Measurements from ENCODE around the gene RRBP1. TPM values are rescaled to one million over a fixed set of nuclear protein-coding genes. Genes with fewer than 3 reads are reported as not detected.
"Not testable (repeated sequence)": the region's sequence is repeated elsewhere in the genome, so short reads cannot be mapped to it uniquely, and the experiment has no call there.

Gene RRBP1
- polyA plus RNA-seq, 2 donors, result 49.0 to 54.5 TPM

DNA sequence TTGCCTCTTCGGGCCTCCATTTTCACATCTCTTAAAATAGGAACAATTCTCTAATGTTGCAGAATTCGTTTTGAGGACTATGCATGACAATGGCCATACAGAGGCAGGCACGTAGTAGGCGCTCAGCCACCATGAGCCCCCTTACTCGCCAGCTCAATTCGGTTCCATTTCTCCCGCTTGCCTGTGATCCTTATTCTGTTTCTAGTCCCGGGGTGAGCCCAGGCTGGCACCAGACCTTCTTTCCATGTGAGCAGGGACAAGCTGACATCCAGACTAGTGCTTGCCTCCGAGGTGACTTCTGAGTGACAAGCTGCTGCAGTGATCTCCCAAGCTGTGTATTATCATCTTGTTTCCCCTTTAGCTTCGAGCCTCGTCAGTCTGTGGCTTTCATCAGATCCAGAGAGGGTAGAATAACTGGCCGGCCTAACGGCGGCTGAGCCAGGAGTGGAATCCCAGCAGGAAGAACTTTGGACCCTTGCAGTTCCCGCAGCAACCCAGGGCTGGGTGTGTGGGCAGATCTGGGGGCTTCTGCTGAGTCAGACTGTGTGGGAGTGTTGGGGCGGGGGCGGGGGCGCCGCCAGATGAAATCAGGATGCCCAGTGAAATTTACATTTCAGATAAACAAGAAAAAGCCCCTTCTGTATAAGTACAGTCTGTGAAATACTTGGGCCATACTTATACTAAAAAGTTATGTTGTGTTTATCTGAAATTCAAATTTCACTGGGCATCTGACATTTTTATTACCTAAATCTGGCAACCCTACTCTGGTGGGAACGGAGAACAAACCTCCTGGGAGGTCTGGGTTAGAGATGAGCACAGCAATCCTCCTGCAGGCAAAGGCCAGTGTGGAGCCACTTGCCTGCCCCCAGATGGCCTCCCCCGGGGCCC, 28.6 kb upstream of the RRBP1 start:
- H3K4me3 ChIP-seq (ENCODE audit: low read depth in 1 of 2, low read length in 2 of 2), result no peak overlapping the region
- no peaks in the 10 kb centered on the region for H3K27me3 ChIP-seq (ENCODE audit: control insufficient read depth in 1 of 2, insufficient read depth in 2 of 2, low read length in 2 of 2)
- H3K27ac ChIP-seq (ENCODE audit: low read depth in 2 of 2, low read length in 1 of 2), result no peak overlapping the region
- no peaks in the 10 kb centered on the region for H3K36me3 ChIP-seq (ENCODE audit: control insufficient read depth in 2 of 2, insufficient read depth in 2 of 2, low read length in 1 of 2)
- 62 to 74% methylated on average over 21 of the region's 21 CpGs for WGBS, 2 donors
- no peaks in the 10 kb centered on the region for H3K4me1 ChIP-seq (ENCODE audit: control insufficient read depth in 2 of 2, insufficient read depth in 2 of 2, low read length in 1 of 2)
- no peaks in the 10 kb centered on the region for H3K9me3 ChIP-seq (ENCODE audit: control insufficient read depth in 2 of 2, insufficient read depth in 1 of 2, low read depth in 1 of 2, low read length in 1 of 2)

- 84 to 86% methylated on average over 12 of the region's 12 CpGs for WGBS, 2 donors
- Histone ChIP-seq H3K27me3 (ENCODE audit: control insufficient read depth in 1 of 2, insufficient read depth in 2 of 2, low read length in 2 of 2) (no peaks in the 10 kb centered on the region), H3K4me3 (ENCODE audit: low read depth in 1 of 2, low read length in 2 of 2) (no peak overlapping the region), H3K27ac (ENCODE audit: low read depth in 2 of 2, low read length in 1 of 2) (no peak overlapping the region), H3K36me3 (ENCODE audit: control insufficient read depth in 2 of 2, insufficient read depth in 2 of 2, low read length in 1 of 2) (no peaks in the 10 kb centered on the region), H3K9me3 (ENCODE audit: control insufficient read depth in 2 of 2, insufficient read depth in 1 of 2, low read depth in 1 of 2, low read length in 1 of 2) (peaks cover 0 to 3% of the 10 kb centered on the region in 2 donors), H3K4me1 (ENCODE audit: control insufficient read depth in 2 of 2, insufficient read depth in 2 of 2, low read length in 1 of 2) (no peaks in the 10 kb centered on the region)
These were observed 27.6 kb upstream of the RRBP1 start for GRCh38 chr20:17709361-17710293.

- H3K27ac ChIP-seq (ENCODE audit: low read depth in 2 of 2, low read length in 1 of 2), result no peak overlapping the region
- no peaks in the 10 kb centered on the region for H3K27me3 ChIP-seq (ENCODE audit: control insufficient read depth in 1 of 2, insufficient read depth in 2 of 2, low read length in 2 of 2)
- no peaks in the 10 kb centered on the region for H3K36me3 ChIP-seq (ENCODE audit: control insufficient read depth in 2 of 2, insufficient read depth in 2 of 2, low read length in 1 of 2)
- no peaks in the 10 kb centered on the region for H3K4me1 ChIP-seq (ENCODE audit: control insufficient read depth in 2 of 2, insufficient read depth in 2 of 2, low read length in 1 of 2)
- WGBS, 2 donors, result 79 to 81% methylated on average over 7 of the region's 7 CpGs
- H3K4me3 ChIP-seq (ENCODE audit: low read depth in 1 of 2, low read length in 2 of 2), result no peak overlapping the region
- H3K9me3 ChIP-seq (ENCODE audit: control insufficient read depth in 2 of 2, insufficient read depth in 1 of 2, low read depth in 1 of 2, low read length in 1 of 2), result peaks cover 0 to 3% of the 10 kb centered on the region in 2 donors
These were observed 26.8 kb upstream of the RRBP1 start for GRCh38 chr20:17708675-17709360.

DNA sequence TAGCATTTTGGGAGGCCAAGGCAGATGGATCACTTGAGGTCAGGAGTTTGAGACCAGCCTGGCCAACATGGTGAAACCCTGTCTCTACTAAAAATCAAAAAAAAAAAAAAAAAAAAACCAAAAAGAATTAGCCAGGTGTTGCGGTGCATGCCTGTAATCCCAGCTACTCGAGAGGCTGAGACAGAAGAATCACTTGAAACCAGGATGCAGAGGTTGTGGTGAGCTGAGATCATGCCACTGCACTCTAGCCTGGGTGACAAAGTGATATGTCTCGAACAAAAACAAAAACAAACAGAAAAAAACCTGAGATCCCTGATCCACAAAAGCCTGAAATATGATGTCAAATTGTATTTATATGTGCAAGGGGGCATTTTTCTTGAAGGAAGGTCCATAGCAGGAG, 25.9 kb upstream of the RRBP1 start:
- not testable (repeated sequence) for H3K36me3 ChIP-seq (ENCODE audit: control insufficient read depth in 2 of 2, insufficient read depth in 2 of 2, low read length in 1 of 2); H3K9me3 ChIP-seq (ENCODE audit: control insufficient read depth in 2 of 2, insufficient read depth in 1 of 2, low read depth in 1 of 2, low read length in 1 of 2); H3K27me3 ChIP-seq (ENCODE audit: control insufficient read depth in 1 of 2, insufficient read depth in 2 of 2, low read length in 2 of 2); H3K4me1 ChIP-seq (ENCODE audit: control insufficient read depth in 2 of 2, insufficient read depth in 2 of 2, low read length in 1 of 2); H3K4me3 ChIP-seq (ENCODE audit: low read depth in 1 of 2, low read length in 2 of 2); H3K27ac ChIP-seq (ENCODE audit: low read depth in 2 of 2, low read length in 1 of 2)
- WGBS, 2 donors, result 85 to 86% methylated on average over 3 of the region's 3 CpGs

DNA sequence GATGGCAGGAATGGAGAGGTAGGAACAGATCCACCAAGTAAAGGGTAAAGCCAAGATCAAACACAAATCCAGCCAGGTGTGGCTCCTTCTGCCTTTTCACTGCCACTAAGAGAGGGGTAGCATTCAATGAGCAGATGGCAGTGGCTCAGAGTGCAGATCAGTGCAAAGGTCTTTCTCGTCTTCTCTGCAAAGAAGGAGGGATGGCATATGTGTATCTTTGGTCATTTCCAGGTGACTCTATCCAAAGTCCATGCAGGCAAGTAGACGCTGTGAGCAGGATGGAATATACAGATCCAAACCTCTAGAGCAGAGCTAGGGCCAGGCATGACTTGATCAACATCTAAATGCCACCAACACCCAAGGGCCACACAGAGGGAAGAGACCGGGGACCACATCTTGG, 24.6 kb upstream of the RRBP1 start:
- no peak overlapping the region for H3K27ac ChIP-seq (ENCODE audit: low read depth in 2 of 2, low read length in 1 of 2)
- no peak overlapping the region for H3K4me3 ChIP-seq (ENCODE audit: low read depth in 1 of 2, low read length in 2 of 2)
- no peaks in the 10 kb centered on the region for H3K36me3 ChIP-seq (ENCODE audit: control insufficient read depth in 2 of 2, insufficient read depth in 2 of 2, low read length in 1 of 2)
- 64 to 87% methylated on average over 3 of the region's 3 CpGs for WGBS, 2 donors
- H3K27me3 ChIP-seq (ENCODE audit: control insufficient read depth in 1 of 2, insufficient read depth in 2 of 2, low read length in 2 of 2), result no peaks in the 10 kb centered on the region
- H3K9me3 ChIP-seq (ENCODE audit: control insufficient read depth in 2 of 2, insufficient read depth in 1 of 2, low read depth in 1 of 2, low read length in 1 of 2), result peaks cover 0 to 3% of the 10 kb centered on the region in 2 donors
- no peaks in the 10 kb centered on the region for H3K4me1 ChIP-seq (ENCODE audit: control insufficient read depth in 2 of 2, insufficient read depth in 2 of 2, low read length in 1 of 2)

GRCh38 chr20:17705916-17706315, 23.9 kb upstream of the RRBP1 start:
- Histone ChIP-seq H3K4me1 (ENCODE audit: control insufficient read depth in 2 of 2, insufficient read depth in 2 of 2, low read length in 1 of 2) (no peaks in the 10 kb centered on the region), H3K4me3 (ENCODE audit: low read depth in 1 of 2, low read length in 2 of 2) (no peak overlapping the region), H3K27me3 (ENCODE audit: control insufficient read depth in 1 of 2, insufficient read depth in 2 of 2, low read length in 2 of 2) (no peaks in the 10 kb centered on the region), H3K9me3 (ENCODE audit: control insufficient read depth in 2 of 2, insufficient read depth in 1 of 2, low read depth in 1 of 2, low read length in 1 of 2) (peaks cover 0 to 3% of the 10 kb centered on the region in 2 donors), H3K36me3 (ENCODE audit: control insufficient read depth in 2 of 2, insufficient read depth in 2 of 2, low read length in 1 of 2) (no peaks in the 10 kb centered on the region), H3K27ac (ENCODE audit: low read depth in 2 of 2, low read length in 1 of 2) (no peak overlapping the region)
- WGBS, 2 donors, result 66 to 91% methylated on average over 4 of the region's 4 CpGs

DNA sequence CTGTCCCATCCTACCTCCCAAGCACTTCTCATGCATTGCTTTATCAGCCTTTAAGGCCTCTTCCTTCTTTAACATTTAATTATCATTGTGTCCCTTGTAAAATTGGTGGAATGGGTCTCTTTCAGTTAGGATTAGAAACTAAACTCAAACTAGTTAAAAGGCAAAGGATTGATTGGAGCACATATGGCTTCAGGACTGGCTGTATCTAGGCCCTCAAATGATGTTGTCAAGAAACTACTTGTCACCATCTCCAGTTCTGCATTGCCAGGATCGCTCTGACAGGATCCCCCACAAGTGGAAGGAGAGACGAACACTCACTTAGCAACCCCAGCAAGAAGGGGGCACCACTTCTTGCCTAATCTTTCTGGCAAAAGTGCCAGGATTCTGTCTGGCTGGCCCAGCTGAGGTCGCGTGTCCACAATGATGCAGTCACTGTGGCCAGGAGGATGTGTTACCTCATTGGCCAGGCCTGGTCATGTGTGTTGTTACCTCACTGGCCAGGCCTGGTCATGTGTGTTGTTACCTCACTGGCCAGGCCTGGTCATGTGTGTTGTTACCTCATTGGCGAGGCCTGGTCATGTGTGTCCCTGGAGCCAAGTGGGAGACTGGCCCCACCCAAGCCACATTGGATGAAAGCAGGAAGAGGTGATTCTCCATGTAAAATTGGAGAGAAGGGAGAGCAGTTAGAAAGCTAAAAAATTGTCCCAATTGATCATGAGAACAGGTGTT, 22.7 kb upstream of the RRBP1 start:
- H3K9me3 ChIP-seq (ENCODE audit: control insufficient read depth in 2 of 2, insufficient read depth in 1 of 2, low read depth in 1 of 2, low read length in 1 of 2), result peaks cover 0 to 3% of the 10 kb centered on the region in 2 donors
- WGBS, 2 donors, result 96% methylated on average over 5 of the region's 5 CpGs
- no peak overlapping the region for H3K4me3 ChIP-seq (ENCODE audit: low read depth in 1 of 2, low read length in 2 of 2)
- H3K27me3 ChIP-seq (ENCODE audit: control insufficient read depth in 1 of 2, insufficient read depth in 2 of 2, low read length in 2 of 2), result no peaks in the 10 kb centered on the region
- H3K27ac ChIP-seq (ENCODE audit: low read depth in 2 of 2, low read length in 1 of 2), result no peak overlapping the region
- H3K4me1 ChIP-seq (ENCODE audit: control insufficient read depth in 2 of 2, insufficient read depth in 2 of 2, low read length in 1 of 2), result no peaks in the 10 kb centered on the region
- H3K36me3 ChIP-seq (ENCODE audit: control insufficient read depth in 2 of 2, insufficient read depth in 2 of 2, low read length in 1 of 2), result no peaks in the 10 kb centered on the region

GRCh38 chr20:17701826-17702225, 19.8 kb upstream of the RRBP1 start:
- WGBS, 2 donors, result 74 to 78% methylated on average over 4 of the region's 4 CpGs
- Histone ChIP-seq H3K4me3 (ENCODE audit: low read depth in 1 of 2, low read length in 2 of 2) (no peak overlapping the region), H3K4me1 (ENCODE audit: control insufficient read depth in 2 of 2, insufficient read depth in 2 of 2, low read length in 1 of 2) (no peaks in the 10 kb centered on the region), H3K9me3 (ENCODE audit: control insufficient read depth in 2 of 2, insufficient read depth in 1 of 2, low read depth in 1 of 2, low read length in 1 of 2) (peaks cover 0 to 3% of the 10 kb centered on the region in 2 donors), H3K27me3 (ENCODE audit: control insufficient read depth in 1 of 2, insufficient read depth in 2 of 2, low read length in 2 of 2) (no peaks in the 10 kb centered on the region), H3K27ac (ENCODE audit: low read depth in 2 of 2, low read length in 1 of 2) (no peak overlapping the region), H3K36me3 (ENCODE audit: control insufficient read depth in 2 of 2, insufficient read depth in 2 of 2, low read length in 1 of 2) (no peaks in the 10 kb centered on the region)

GRCh38 chr20:17700637-17701036, 18.6 kb upstream of the RRBP1 start:
- 68 to 89% methylated on average over 7 of the region's 7 CpGs for WGBS, 2 donors
- H3K36me3 ChIP-seq (ENCODE audit: control insufficient read depth in 2 of 2, insufficient read depth in 2 of 2, low read length in 1 of 2), result no peaks in the 10 kb centered on the region
- H3K27ac ChIP-seq (ENCODE audit: low read depth in 2 of 2, low read length in 1 of 2), result no peak overlapping the region
- no peaks in the 10 kb centered on the region for H3K27me3 ChIP-seq (ENCODE audit: control insufficient read depth in 1 of 2, insufficient read depth in 2 of 2, low read length in 2 of 2)
- no peaks in the 10 kb centered on the region for H3K4me1 ChIP-seq (ENCODE audit: control insufficient read depth in 2 of 2, insufficient read depth in 2 of 2, low read length in 1 of 2)
- peaks cover 0 to 3% of the 10 kb centered on the region in 2 donors for H3K9me3 ChIP-seq (ENCODE audit: control insufficient read depth in 2 of 2, insufficient read depth in 1 of 2, low read depth in 1 of 2, low read length in 1 of 2)
- no peak overlapping the region for H3K4me3 ChIP-seq (ENCODE audit: low read depth in 1 of 2, low read length in 2 of 2)
